Uterus (tissue), 4 donors: ENCODE measurements around the gene CD200R1L. TPM values are rescaled to one million over a fixed set of nuclear protein-coding genes. Genes with fewer than 3 reads are reported as not detected.

Source experiments
- DNase-seq, 2 donors: peaks; one replicate each; pipeline ENCODE4 v3.0.0-alpha.2; 2019 to 2020
- H3K27ac ChIP-seq, 2 donors: fragments of 200-600 bp; sonication (generic); 1 replicate in 1 of 2; 2 replicates in 1 of 2; pipeline ENCODE4 v1.5.1; 2016 to 2018
- H3K27me3 ChIP-seq, 2 donors: fragments of 200-600 bp; sonication (generic); one replicate each; pipeline ENCODE4 v1.5.1; 2018 to 2019; ENCODE audit warnings: control low read depth in 1 of 2
- H3K36me3 ChIP-seq, 2 donors: fragments of 200-600 bp; sonication (generic); one replicate each; pipeline ENCODE4 v1.5.1; 2019; ENCODE audit warnings: control low read depth in 1 of 2
- H3K4me1 ChIP-seq, 2 donors: fragments of 200-600 bp; sonication (generic); one replicate each; pipeline ENCODE4 v1.5.1; 2018 to 2019; ENCODE audit warnings: control low read depth in 1 of 2
- H3K4me3 ChIP-seq, 2 donors: fragments of 200-600 bp; sonication (generic); 1 replicate in 1 of 2; 2 replicates in 1 of 2; pipeline ENCODE4 v1.5.1; 2018 to 2019; ENCODE audit warnings: mild to moderate bottlenecking in 1 of 2
- H3K9me3 ChIP-seq, 2 donors: fragments of 200-600 bp; sonication (generic); one replicate each; pipeline ENCODE4 v1.5.1; 2019; ENCODE audit warnings: control low read depth in 1 of 2
- POLR2A ChIP-seq, 2 donors: fragments of 450-650 bp; IDR thresholded peaks; one replicate each; pipeline ENCODE4 v1.6.1; 2016; ENCODE audit warnings: antibody characterized with exemption in 2 of 2, mild to moderate bottlenecking in 1 of 2, moderate library complexity in 1 of 2
- intact Hi-C: fragments of 100-400 bp; cut with DNase I; formaldehyde crosslinking; loops from one replicate; pipeline ENCODE4 v1.15.1; 2023; ENCODE audit warnings: low total_unique reads
- total RNA-seq, 4 donors: library from RNA; depleted of rRNA in 3 of 4; stranded (reverse); fragments of >200 nt in 3 of 4; gene quantifications; one replicate each; pipeline versions ENCODE4 v1.1.0 to v1.2.4, GENCODE V29; 2014 to 2023
- TF ChIP-seq, protein P1 (sequence below), 4 experiments: fragments of 200-600 bp in 2 of 4; fragments of 450-650 bp in 2 of 4; sonication (generic) in 2 of 4; IDR thresholded peaks; one replicate each; pipeline ENCODE4 v1.5.1; 2016 to 2019; ENCODE audit warnings: antibody characterized with exemption in 4 of 4, mild to moderate bottlenecking in 2 of 4, moderate library complexity in 1 of 4
- donor health status: DM: yes; HTN: yes; CAD: no.

CD200R1L gene
- total RNA-seq, 4 donors from 2014 or later: not detected

DNA sequence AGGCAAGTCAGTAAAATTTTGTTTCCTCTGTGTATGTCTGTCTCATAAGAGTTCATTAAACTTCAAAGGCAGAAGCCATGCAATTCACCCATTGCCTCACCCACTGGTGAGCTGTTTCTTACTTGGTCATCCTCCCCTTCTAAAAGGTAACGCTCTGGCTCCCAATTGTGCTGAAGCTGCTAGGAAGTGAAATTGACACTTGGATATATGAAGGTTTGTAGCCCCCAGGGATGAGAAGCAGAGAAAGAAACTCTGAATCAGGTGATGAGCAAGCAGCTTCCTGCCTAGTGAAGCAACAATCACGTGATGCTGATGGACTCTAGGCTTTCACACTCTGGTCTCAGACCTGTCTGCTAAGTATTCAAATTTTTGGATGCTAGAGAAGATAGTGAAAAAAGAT is 70.7 kb downstream of the CD200R1L start:
- no peaks in the 10 kb centered on the region for H3K9me3 ChIP-seq
- no peak for DNase-seq
- intact Hi-C loops: no loop called here
- peaks cover 5 to 8% of the 10 kb centered on the region in 2 donors for H3K4me1 ChIP-seq
- no peak overlapping the region for H3K4me3 ChIP-seq
- peak overlapping the region; percentile 43 to 54 for H3K27ac ChIP-seq
- TF ChIP-seq, protein P1, sequence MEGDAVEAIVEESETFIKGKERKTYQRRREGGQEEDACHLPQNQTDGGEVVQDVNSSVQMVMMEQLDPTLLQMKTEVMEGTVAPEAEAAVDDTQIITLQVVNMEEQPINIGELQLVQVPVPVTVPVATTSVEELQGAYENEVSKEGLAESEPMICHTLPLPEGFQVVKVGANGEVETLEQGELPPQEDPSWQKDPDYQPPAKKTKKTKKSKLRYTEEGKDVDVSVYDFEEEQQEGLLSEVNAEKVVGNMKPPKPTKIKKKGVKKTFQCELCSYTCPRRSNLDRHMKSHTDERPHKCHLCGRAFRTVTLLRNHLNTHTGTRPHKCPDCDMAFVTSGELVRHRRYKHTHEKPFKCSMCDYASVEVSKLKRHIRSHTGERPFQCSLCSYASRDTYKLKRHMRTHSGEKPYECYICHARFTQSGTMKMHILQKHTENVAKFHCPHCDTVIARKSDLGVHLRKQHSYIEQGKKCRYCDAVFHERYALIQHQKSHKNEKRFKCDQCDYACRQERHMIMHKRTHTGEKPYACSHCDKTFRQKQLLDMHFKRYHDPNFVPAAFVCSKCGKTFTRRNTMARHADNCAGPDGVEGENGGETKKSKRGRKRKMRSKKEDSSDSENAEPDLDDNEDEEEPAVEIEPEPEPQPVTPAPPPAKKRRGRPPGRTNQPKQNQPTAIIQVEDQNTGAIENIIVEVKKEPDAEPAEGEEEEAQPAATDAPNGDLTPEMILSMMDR (IDR thresholded peaks at IDR 0.05): no peak
- TF ChIP-seq POLR2A (IDR thresholded peaks at IDR 0.05): no peak
- H3K27me3 ChIP-seq: no peaks in the 10 kb centered on the region
- no peaks in the 10 kb centered on the region for H3K36me3 ChIP-seq

DNA sequence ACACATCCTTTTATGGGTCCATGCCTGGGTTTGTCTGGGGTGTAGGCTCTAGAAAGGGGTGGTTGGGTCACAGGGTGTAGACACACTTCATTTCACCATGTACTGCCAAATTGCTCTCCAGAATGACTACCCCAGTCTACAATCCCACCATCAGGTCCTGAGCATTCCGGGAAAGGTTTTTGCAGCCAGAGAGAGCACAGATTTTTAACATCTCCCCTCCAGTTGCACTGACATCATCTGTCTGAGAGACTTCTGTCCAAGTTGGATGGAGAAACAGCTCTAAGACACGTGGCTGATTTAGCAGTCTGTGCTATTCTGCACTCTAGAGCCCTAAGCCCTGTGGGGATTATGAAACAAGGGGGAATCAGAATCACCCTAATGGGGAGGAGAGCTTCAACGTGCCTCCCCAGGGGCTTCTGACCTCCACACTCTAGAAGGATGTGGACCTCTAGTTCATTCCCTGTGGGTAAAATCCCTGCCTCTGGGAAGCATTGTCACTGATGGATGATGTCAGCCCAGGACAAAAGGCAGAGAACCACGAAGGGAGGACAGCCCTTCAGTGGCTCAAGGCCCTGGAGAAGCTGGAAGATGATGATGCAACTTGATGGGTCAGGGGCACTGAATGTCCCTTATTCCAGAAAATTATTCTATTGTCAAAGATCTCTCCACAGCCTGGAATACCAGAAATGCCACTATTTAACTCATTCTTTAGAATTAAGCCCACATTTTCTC is 71.5 kb downstream of the CD200R1L start:
- no peaks in the 10 kb centered on the region for H3K27me3 ChIP-seq
- DNase-seq: peak; percentile 43 to 44
- H3K27ac ChIP-seq: peak overlapping the region; percentile 43 to 54
- no peak overlapping the region for H3K4me3 ChIP-seq
- no peaks in the 10 kb centered on the region for H3K9me3 ChIP-seq
- peaks cover 5 to 8% of the 10 kb centered on the region in 2 donors for H3K4me1 ChIP-seq
- intact Hi-C loops: no loop called here
- H3K36me3 ChIP-seq: no peaks in the 10 kb centered on the region
- no peak for TF ChIP-seq POLR2A (IDR thresholded peaks at IDR 0.05)
- TF ChIP-seq, protein P1 (IDR thresholded peaks at IDR 0.05): no peak

DNA sequence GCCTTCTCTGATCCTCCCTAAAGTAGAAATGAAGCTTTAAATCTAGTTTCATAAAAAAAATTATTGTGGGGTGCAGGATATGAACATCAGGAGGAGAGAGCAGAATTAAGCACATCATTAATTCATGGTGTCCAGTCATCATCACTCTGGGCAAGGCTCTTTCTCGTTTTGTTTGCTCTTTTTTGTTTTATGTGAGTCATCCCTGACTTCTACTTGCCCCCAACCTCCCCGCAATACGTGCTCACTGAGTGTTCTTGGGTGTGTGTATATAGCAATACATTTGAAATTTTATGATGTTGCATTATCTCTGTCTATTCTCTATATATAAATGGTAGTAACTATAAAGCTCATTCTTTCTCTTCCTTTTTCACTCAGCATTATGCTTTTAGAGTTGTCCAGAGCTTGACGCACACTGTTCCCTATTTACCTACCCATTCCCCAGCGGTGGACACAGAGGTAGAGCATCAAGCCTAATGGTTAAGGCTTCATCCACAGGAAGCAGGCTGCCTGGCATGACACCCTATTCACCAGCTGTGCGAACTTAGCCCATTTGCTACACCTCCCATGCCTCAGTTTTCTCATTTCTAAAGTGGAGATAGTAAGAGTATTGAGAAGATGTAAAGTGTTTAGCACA is 72.3 kb downstream of the CD200R1L start:
- no peaks in the 10 kb centered on the region for H3K9me3 ChIP-seq
- TF ChIP-seq POLR2A (IDR thresholded peaks at IDR 0.05): no peak
- TF ChIP-seq, protein P1 (IDR thresholded peaks at IDR 0.05): no peak
- H3K36me3 ChIP-seq: no peaks in the 10 kb centered on the region
- H3K4me1 ChIP-seq: peaks cover 5 to 8% of the 10 kb centered on the region in 2 donors
- H3K27me3 ChIP-seq: no peaks in the 10 kb centered on the region
- H3K4me3 ChIP-seq: no peak overlapping the region
- no peak for DNase-seq
- intact Hi-C loops: no loop called here
- H3K27ac ChIP-seq: peak overlapping the region; percentile 43 to 54

DNA sequence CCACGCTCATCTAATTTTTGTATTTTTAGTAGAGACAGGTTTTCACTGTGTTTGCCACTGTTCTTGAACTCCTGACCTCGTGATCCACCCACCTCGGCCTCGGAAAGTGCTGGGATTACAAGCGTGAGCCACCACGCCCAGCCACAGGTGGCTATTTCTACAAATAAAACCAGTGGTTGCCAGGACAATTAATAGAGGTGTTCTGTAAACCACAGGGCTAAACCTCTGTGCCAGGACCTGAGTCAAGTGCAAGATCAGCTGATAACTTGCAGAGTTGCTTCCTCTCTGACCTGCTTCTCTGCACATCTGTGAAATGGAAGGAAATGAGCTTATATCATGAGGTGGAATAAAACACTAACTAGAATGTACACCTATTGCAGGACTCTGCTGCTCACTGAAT is 72.8 kb downstream of the CD200R1L start:
- H3K36me3 ChIP-seq: no peaks in the 10 kb centered on the region
- TF ChIP-seq, protein P1 (IDR thresholded peaks at IDR 0.05): no peak
- TF ChIP-seq POLR2A (IDR thresholded peaks at IDR 0.05): no peak

DNA sequence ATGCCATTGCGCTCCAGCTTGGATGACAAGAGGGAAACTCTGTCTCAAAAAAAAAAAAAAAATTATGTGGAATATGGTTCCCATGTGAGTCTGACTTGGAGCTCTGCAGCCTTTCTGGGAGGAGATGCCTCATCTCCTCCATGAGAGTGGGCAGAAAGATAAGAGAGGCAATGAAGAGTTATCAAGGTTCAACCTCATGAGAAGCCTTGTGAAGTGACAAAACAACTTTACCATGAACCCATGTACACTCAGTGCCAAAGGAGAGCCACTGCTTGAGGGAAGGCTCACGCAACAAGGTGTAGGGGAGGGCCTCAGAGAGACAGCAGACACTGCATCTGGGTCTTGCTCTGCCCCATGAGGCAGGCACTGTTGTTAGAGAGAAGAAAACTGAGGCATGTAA is 75.7 kb downstream of the CD200R1L start:
- Histone ChIP-seq H3K27ac (peak overlapping the region in 1 of 2 donors; percentile 26), H3K4me1 (peaks cover 4 to 5% of the 10 kb centered on the region in 2 donors), H3K4me3 (no peak overlapping the region), H3K9me3 (no peaks in the 10 kb centered on the region), H3K36me3 (no peaks in the 10 kb centered on the region), H3K27me3 (no peaks in the 10 kb centered on the region)
- DNase-seq: no peak
- intact Hi-C loops: no loop called here
- no peak for TF ChIP-seq POLR2A (IDR thresholded peaks at IDR 0.05)
- TF ChIP-seq, protein P1 (IDR thresholded peaks at IDR 0.05): no peak

More for the DNA sequence above, 72.8 kb downstream of the CD200R1L start:
- Histone ChIP-seq H3K27ac (peak overlapping the region in 1 of 2 donors; percentile 43), H3K27me3 (no peaks in the 10 kb centered on the region), H3K9me3 (no peaks in the 10 kb centered on the region), H3K4me3 (no peak overlapping the region), H3K4me1 (peaks cover 5 to 6% of the 10 kb centered on the region in 2 donors)
- DNase-seq: no peak
- intact Hi-C loops: no loop called here
